Measurements from ENCODE around the gene SNAPIN.

Gene SNAPIN

DNA sequence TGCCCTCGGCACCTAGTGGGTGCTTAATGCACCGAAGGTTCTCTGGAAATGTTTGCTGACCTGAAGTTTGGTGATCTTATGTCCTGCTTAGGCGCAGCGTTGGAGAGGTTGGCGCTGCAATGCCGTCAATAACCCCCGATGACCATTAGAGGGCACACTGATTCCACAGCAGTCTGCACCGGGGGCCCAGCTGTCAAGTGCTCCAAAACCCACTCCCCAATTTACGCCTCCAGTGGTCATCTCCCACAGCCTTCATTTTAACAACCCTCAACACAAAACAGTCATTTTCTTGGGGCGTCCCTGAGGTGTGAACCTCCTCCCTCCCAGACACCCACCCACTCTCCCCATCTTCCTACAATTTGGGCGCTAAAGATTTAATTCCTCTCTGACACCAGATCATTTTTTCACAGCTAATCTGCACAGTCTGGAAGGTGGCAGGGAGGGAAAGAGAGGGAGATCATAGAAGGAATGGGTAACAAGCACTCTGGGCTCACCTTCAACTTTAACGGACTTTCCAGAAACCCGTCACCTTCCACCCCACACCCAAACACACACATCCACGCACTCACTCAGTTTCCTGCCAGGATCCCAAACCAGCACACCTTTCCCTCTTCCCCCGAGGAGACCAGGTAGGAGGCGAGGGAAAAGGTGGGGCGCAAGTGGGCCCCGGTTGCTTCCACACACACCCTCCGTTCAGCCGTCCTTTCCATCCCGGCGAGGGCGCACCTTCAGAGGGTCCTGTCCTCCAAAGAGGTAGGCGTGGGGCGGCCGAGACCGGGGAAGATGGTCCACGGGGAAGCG, 19.4 kb downstream of the SNAPIN start:
- peak; percentile 71 for DNase-seq (ENCODE audit: low read depth)

DNA sequence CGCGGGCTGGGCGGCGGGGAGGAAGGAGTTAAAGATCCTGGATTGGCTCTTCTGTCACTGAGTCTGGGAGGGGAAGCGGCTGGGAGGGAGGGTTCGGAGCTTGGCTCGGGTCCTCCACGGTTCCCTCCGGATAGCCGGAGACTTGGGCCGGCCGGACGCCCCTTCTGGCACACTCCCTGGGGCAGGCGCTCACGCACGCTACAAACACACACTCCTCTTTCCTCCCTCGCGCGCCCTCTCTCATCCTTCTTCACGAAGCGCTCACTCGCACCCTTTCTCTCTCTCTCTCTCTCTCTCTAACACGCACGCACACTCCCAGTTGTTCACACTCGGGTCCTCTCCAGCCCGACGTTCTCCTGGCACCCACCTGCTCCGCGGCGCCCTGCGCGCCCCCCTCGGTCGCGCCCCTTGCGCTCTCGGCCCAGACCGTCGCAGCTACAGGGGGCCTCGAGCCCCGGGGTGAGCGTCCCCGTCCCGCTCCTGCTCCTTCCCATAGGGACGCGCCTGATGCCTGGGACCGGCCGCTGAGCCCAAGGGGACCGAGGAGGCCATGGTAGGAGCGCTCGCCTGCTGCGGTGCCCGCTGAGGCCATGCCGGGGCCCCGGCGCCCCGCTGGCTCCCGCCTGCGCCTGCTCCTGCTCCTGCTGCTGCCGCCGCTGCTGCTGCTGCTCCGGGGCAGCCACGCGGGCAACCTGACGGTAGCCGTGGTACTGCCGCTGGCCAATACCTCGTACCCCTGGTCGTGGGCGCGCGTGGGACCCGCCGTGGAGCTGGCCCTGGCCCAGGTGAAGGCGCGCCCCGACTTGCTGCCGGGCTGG, 20.2 kb downstream of the SNAPIN start, which contains the start of gene NPR1:
Gene NPR1, plus strand, starts transcription at position 170 of the 818 bp plus-strand sequence. Its CDS starts 421 bp downstream, at position 591.
- peak within 1 kb of the TSS; percentile 67 for H3K4me3 ChIP-seq (replicated peaks; ENCODE audit: low read depth, low read length)
- TF ChIP-seq, protein P1, sequence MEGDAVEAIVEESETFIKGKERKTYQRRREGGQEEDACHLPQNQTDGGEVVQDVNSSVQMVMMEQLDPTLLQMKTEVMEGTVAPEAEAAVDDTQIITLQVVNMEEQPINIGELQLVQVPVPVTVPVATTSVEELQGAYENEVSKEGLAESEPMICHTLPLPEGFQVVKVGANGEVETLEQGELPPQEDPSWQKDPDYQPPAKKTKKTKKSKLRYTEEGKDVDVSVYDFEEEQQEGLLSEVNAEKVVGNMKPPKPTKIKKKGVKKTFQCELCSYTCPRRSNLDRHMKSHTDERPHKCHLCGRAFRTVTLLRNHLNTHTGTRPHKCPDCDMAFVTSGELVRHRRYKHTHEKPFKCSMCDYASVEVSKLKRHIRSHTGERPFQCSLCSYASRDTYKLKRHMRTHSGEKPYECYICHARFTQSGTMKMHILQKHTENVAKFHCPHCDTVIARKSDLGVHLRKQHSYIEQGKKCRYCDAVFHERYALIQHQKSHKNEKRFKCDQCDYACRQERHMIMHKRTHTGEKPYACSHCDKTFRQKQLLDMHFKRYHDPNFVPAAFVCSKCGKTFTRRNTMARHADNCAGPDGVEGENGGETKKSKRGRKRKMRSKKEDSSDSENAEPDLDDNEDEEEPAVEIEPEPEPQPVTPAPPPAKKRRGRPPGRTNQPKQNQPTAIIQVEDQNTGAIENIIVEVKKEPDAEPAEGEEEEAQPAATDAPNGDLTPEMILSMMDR (IDR thresholded peaks at IDR 0.05; ENCODE audit: low read length, missing control alignments): no peak
- peak; percentile 77 for DNase-seq (ENCODE audit: low read depth)

More for the DNA sequence above, 19.4 kb downstream of the SNAPIN start:
- peak overlapping the region; percentile 67 for H3K4me3 ChIP-seq (replicated peaks; ENCODE audit: low read depth, low read length)
- TF ChIP-seq, protein P1 (IDR thresholded peaks at IDR 0.05; ENCODE audit: low read length, missing control alignments): peak; percentile 96

DNA sequence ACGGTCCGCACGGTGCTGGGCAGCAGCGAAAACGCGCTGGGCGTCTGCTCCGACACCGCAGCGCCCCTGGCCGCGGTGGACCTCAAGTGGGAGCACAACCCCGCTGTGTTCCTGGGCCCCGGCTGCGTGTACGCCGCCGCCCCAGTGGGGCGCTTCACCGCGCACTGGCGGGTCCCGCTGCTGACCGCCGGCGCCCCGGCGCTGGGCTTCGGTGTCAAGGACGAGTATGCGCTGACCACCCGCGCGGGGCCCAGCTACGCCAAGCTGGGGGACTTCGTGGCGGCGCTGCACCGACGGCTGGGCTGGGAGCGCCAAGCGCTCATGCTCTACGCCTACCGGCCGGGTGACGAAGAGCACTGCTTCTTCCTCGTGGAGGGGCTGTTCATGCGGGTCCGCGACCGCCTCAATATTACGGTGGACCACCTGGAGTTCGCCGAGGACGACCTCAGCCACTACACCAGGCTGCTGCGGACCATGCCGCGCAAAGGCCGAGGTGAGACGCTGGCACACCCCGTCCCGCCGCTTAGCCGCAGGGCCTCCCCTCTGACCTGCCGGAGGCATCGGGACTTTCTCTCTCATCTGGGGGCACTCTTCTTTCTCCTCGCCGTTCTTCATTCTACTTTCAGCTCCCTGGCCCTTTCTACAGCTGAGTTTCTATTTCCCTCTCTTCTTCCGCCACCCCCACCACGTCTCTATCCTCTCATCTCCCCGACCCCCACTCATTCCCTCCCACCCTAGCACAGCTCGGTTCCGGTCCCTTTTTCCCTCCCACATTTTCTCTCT, 21.0 kb downstream of the SNAPIN start:
- TF ChIP-seq, protein P1 (IDR thresholded peaks at IDR 0.05; ENCODE audit: low read length, missing control alignments): peak; percentile 3
- peak overlapping the region; percentile 67 for H3K4me3 ChIP-seq (replicated peaks; ENCODE audit: low read depth, low read length)
- DNase-seq (ENCODE audit: low read depth): peak; percentile 22

DNA sequence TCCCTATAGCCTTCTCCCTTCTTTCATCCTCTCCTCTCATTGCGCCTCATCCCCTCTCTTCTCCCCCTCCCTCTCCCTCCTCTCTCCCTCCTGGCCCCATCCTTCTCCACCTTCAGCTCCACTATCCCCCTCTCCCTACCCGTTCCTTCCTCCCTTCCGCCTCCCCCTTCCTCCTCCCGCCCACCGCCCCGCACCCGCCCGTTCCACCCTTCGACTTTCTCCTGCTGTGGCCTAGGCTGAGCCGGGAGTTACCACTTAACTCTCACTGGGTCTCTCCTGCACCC, 21.6 kb downstream of the SNAPIN start:
- peak overlapping the region; percentile 67 for H3K4me3 ChIP-seq (replicated peaks; ENCODE audit: low read depth, low read length)
- peak; percentile 6 for DNase-seq (ENCODE audit: low read depth)
- TF ChIP-seq, protein P1 (IDR thresholded peaks at IDR 0.05; ENCODE audit: low read length, missing control alignments): no peak

DNA sequence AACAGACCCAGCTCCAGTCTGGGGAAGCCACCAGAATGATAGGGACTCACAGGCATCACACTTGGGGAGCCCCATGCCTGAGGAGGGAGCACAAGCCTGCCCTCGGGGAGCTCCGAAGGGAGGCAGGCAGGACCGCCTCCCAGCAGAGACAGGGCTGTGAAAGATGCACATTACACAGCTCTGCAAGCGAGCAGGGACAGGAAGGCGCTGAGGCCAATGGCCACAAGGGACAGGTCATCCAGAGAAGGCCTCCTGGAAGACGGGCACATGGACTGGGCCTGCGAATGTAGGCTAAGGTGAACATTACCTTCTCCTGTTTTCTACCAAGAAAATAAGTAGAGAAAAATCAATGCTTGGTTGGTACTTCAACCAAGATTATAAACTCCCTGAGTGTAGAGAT, 24.2 kb downstream of the SNAPIN start:
- no peak overlapping the region for H3K4me3 ChIP-seq (replicated peaks; ENCODE audit: low read depth, low read length)
- no peak for DNase-seq (ENCODE audit: low read depth)
- TF ChIP-seq, protein P1 (IDR thresholded peaks at IDR 0.05; ENCODE audit: low read length, missing control alignments): no peak

DNA sequence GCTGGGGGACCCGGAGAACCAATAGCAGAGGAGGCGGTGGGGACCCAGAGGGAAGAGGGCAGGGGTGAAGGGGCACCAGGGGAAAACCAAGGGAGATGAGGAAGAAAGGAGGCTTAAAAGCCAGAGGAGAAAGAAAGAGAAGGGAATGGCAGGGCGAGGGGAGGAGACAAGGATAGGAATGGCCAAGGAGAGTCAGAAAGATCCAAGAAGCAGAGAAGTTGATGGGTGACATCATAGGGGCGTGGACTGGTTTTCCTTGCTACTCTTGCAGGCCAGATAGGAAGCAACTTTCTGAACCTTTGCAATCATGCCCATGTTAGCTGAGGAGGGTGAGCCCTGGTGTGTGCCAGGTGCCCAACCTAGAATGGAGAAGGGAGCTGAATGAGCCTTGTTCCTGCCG, 25.4 kb downstream of the SNAPIN start:
- no peak overlapping the region for H3K4me3 ChIP-seq (replicated peaks; ENCODE audit: low read depth, low read length)
- DNase-seq (ENCODE audit: low read depth): peak; percentile 57
- TF ChIP-seq, protein P1 (IDR thresholded peaks at IDR 0.05; ENCODE audit: low read length, missing control alignments): no peak
